ENCODE results near the gene LRRC73.

Gene LRRC73

GRCh38 chr6:43515808-43516207 lies 5.7 kb upstream of the LRRC73 start:
- H3K4me3 Mint-ChIP-seq, result no peak overlapping the region
- H3K9me3 Mint-ChIP-seq, result no peaks in the 10 kb centered on the region
- no peak for TF ChIP-seq CTCF (IDR thresholded peaks at IDR 0.05)
- peaks cover 2% of the 10 kb centered on the region for H3K27me3 Mint-ChIP-seq (ENCODE audit: low read depth, poor library complexity)
- H3K27ac Mint-ChIP-seq, result peak overlapping the region; percentile 64
- peaks cover 36% of the 10 kb centered on the region for H3K36me3 Mint-ChIP-seq (ENCODE audit: low read depth)
- DNase-seq, result no peak
- H3K4me1 Mint-ChIP-seq, result peaks cover 16% of the 10 kb centered on the region

GRCh38 chr6:43511824-43512415 lies 1.8 kb upstream of the LRRC73 start:
- Mint-ChIP-seq H3K4me3 (no peak overlapping the region), H3K27me3 (ENCODE audit: low read depth, poor library complexity) (peaks cover 25% of the 10 kb centered on the region), H3K27ac (peak overlapping the region; percentile 23), H3K9me3 (no peaks in the 10 kb centered on the region), H3K4me1 (peaks cover 28% of the 10 kb centered on the region), H3K36me3 (ENCODE audit: low read depth) (peaks cover 34% of the 10 kb centered on the region)
- TF ChIP-seq CTCF (IDR thresholded peaks at IDR 0.05), result no peak
- DNase-seq, result no peak

GRCh38 chr6:43510827-43511163 lies 649 bp upstream of the LRRC73 start:
- peaks cover 21% of the 10 kb centered on the region for H3K4me1 Mint-ChIP-seq
- H3K27ac Mint-ChIP-seq, result no peak overlapping the region
- no peaks in the 10 kb centered on the region for H3K9me3 Mint-ChIP-seq
- no peak for DNase-seq
- peaks cover 25% of the 10 kb centered on the region for H3K27me3 Mint-ChIP-seq (ENCODE audit: low read depth, poor library complexity)
- TF ChIP-seq CTCF (IDR thresholded peaks at IDR 0.05), result no peak
- H3K4me3 Mint-ChIP-seq, result peak overlapping the region; percentile 79
- peaks cover 29% of the 10 kb centered on the region for H3K36me3 Mint-ChIP-seq (ENCODE audit: low read depth)

GRCh38 chr6:43509142-43509983 lies 783 bp downstream of the LRRC73 start:
- DNase-seq, result peak; percentile 54
- Mint-ChIP-seq H3K4me3 (peak overlapping the region; percentile 90), H3K27me3 (ENCODE audit: low read depth, poor library complexity) (peaks cover 25% of the 10 kb centered on the region), H3K27ac (no peak overlapping the region), H3K36me3 (ENCODE audit: low read depth) (peaks cover 18% of the 10 kb centered on the region), H3K9me3 (no peaks in the 10 kb centered on the region), H3K4me1 (peaks cover 12% of the 10 kb centered on the region)
- no peak for TF ChIP-seq CTCF (IDR thresholded peaks at IDR 0.05)

GRCh38 chr6:43508481-43509141 lies 1.5 kb downstream of the LRRC73 start:
- H3K36me3 Mint-ChIP-seq (ENCODE audit: low read depth), result peaks cover 18% of the 10 kb centered on the region
- no peak for TF ChIP-seq CTCF (IDR thresholded peaks at IDR 0.05)

More at GRCh38 chr6:43508481-43509141, 1.5 kb downstream of the LRRC73 start:
- Mint-ChIP-seq H3K4me1 (peaks cover 12% of the 10 kb centered on the region), H3K27me3 (ENCODE audit: low read depth, poor library complexity) (peaks cover 25% of the 10 kb centered on the region), H3K27ac (no peak overlapping the region), H3K4me3 (peak overlapping the region; percentile 90), H3K9me3 (no peaks in the 10 kb centered on the region)
- no peak for DNase-seq
